H4 (cell line): ENCODE measurements around the gene JAZF1. TPM values are rescaled to one million over a fixed set of nuclear protein-coding genes. Genes with fewer than 3 reads are reported as not detected.

ENCODE experiments used
- DNase-seq: peaks from one replicate; pipeline ENCODE4 v3.0.0-alpha.2; 2015; ENCODE audit warnings: low spot score
- total RNA-seq: library from RNA; depleted of rRNA; stranded (reverse); fragments of >200 nt; shearing (Covaris generic); gene quantifications from 2 replicates; pipeline ENCODE4 v1.2.3, GENCODE V29; 2014

JAZF1 gene
- total RNA-seq, 1 experiment from 2014 or later: 20.6 TPM

DNA sequence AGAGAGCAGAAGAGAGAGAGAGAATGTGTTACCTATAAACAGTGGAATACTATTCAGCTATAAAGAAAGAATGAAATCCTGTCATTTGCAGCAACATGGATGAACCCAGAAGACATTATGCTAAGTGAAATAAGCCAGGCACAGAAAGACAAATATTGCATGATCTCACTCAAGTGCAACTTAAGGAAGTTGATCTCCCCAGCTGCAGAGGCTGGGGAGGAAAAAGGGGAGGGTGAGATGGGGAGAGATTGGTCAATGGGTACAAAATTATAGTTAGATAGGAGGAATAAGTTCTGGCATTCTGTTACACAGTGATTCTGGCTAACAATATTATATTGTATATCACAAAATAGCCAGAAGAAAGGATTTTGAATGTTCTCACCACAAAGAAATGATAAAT lies 11.2 kb upstream of the JAZF1 start:
- DNase-seq: no peak

DNA sequence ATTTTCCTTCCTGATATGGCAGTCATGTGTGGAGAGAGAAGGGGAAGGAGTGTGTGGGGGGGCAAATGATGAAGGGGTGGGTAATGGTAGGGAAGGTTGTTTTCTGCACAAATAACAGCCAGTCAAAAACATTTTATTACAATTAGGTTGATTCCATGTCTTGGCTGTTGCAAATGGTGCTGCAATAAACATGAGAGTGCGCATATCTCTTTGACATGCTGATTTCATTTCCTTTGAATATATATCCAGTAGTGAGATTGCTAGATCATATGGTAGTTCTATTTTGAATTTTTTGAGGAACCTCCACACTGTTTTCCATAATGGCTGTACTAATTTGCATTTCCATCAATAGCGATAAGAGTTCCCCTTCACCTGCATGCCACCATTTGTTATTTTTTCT lies 10.6 kb upstream of the JAZF1 start:
- no peak for DNase-seq

DNA sequence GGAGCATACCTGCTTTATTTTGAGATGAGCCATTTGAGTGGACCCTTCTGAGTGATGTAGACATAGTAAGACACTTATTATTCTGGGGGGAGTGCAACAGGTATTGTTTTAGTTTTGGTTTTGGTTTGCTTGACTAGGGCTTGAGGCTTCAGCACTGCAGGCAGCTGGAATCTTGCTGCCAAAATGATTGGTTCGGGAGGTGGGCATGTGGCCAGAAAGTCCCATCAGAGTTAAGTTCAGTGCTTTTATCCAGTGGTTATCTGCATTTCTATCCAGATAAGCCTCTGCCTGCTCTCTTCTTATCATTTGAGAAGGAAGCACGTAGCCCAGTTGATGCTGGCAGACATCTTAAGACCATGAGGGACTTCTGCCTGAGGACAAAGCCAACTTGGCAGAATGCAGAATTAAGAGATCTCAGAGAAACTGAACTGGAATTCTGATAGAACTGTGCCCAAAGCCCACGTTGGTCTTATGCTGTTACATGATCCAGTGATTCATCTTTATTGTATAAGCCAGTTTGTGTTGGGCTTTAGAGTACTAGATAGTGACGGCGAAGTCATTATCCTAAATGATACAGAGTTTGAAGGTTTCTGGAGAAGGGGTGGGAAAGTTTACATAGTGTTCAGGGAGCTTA lies 9.6 kb upstream of the JAZF1 start:
- no peak for DNase-seq

DNA sequence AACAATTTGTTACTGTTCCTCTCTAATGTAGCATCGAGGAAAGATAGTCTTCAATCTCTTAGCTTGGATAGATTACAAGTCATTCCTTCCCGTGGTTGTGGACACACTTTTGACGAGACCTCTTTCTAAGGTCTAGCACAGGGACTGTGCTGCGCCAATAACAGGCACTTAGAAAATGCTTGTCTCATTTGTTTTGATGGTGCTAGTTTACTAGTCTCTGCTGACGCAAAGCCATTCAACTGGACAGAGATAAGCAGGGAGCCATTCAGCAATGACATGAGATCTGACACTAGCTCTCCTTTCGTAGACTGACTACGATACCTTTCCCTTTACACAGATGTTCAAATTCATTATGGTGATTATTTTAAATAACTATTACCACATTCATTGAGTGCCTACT lies 6.4 kb upstream of the JAZF1 start:
- no peak for DNase-seq

DNA sequence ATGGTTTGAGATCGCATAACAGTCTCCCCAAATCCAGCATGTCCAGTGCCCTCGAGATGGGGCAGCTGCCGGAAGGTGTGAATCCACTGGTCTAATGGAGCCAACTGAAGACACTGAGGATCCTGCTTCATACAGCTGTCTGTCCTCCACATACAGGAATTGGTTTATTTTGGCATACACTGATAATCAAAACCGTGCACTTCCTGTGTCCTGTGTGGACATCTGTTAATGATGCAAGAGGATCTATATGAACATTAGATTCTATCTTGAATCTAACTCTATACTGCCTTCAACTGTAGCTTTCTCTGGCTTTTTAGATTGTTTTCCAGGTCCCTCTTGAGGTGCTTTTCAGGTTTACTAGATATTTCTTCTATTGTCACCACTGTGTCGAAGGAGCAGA lies 3.0 kb upstream of the JAZF1 start:
- DNase-seq: no peak

DNA sequence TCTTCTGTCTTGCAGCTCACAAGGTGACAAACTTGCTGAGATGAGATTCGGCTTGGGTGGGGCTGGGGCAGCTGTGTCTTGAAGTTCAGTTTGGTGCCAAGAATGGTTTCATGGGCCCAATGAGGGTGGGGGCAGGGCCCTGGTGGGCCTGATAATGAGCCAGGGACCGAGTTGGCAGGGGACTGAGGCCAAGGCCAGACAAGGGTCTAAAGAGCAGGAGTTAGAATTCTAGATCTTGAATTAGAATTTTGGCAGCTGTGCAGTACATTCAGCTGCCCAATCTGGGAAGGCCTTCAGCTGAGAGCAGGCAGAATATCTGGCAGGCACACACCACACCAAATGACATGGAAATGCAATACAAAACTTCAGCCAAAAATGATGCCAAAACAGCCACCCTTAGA lies 1.5 kb upstream of the JAZF1 start:
- no peak for DNase-seq

DNA sequence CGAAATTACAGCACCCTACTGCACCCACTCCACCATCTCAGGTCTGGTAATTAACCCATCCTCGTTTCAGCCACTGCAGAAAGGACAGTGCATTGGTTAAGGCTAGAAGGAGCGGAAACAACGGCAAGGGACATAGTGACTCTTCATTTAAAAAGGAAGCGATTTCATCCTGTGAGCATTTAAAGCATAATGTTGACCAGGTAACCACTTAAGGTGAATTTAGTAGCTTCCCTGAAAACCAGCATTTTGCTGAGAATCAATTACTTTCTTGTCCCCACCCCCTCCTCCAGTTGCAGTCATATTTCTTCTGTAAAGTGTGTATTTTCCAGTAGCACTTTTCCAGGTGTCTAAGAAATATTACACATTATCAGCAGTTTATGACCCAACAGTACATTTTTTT lies 821 bp upstream of the JAZF1 start:
- DNase-seq: no peak

DNA sequence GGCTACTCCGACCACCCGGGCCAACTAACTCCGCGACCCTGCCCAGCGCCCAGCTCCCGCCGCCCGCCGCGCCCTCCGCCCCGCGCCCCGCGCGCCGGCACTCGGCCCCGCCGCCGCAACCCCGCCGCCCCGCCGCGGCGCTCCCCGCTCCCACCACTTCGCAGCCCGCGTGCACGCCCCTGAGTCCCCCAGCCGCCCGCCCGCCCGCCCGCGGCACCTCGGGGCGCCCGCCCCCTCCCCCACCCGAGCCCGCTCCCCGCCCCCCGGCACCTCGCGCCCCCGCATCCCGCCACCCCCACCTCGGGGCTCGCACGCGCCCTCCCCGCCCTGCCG lies 598 bp downstream of the JAZF1 start:
- DNase-seq: no peak

DNA sequence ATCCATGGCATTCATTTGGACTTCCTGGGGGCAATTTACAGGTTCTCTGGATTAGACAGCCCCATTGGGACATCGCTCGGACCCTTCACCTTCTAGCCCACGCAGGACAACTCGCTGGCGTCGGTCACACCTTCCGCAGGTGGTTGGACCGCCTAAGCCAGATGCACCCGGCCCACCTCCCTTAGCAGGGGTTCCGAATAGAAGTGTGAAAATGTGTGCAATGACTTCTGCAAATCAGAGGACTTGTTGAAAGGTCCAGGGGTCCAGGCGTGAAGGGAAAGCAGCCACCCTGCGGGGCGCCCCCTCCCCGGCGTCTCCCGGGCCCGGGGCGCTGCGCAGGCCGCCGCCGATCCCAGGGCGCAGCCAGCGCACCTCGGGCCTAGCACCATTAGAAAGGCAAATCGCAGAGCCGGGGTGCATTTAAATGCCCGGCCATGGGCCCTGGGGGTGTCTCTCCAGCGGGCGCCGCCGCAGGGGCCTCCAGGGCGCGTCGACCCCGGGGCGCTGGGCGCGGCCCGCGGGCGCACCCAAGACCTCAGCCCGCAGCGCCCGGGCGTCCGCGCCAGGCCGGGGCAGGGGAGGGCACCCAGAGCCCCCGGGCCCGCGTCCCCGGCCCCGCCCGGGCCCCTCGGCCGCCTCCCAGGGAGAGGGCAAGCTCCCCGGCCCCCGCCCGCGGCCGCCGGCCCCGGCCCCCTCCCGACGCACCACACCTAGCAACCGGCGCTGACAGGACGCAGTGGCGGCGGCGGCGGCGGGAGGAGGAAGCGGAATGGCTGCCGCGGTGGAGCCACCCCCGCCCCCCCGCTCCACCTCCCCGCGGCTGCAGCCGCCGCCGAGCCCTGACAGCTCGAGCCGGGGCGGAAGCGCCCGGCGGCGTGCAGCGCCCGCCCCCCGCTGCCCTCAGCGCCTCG lies 1.2 kb downstream of the JAZF1 start:
- DNase-seq: peak; percentile 74

DNA sequence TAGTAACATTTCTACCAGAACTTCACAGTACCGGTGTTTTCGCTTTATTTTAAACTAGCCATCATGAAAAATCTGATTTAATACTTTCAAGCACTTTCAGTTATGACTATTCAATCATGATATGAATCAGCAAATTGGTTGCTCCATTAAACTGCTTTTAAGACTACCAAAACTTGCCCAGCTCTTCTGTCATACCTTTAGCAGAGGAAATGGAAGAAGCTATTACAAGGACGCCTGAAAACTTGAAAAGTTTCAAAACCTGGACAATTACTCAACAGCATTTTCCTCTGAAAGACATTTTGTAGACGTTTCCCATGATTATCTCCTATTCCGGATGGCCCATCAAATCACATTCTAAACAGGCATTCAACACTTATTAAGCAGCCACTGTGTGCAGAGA lies 2.0 kb downstream of the JAZF1 start:
- DNase-seq: no peak

DNA sequence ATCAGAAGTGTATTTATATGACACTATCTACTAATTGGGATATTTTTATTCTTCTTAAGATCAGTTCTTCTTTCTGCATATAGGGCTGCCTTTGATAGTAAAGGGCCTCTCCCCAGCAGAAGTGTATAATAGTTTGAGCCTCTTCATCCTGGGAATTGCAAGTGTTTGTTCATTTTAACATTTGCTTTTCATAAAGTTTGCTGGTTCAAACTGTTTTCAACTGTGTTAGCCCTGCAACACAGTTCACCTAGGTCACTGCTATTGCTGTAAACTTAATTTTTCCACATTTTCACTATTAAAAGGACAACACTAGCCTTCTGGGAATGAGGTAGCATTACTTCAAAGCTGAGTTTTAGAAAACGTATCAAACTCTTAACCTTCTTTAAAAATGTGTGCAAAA lies 2.8 kb downstream of the JAZF1 start:
- no peak for DNase-seq

DNA sequence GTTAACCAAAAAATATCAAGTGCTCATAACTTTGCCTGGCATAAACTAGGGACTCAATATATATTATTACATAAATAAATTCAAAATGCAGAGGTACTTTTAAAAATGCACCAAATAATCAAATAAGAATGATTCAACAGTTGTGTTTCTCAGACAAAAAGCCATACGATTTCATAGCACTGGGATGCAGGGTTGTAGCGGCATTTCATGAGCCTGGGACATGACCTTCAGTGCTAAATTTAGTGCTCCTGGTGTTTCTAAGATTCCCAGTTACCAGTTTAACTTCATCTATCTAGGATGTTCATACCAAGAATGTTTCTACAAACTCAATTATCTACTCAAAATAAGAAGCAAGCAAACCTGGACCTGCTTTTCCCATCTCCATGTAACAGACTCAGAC lies 4.0 kb downstream of the JAZF1 start:
- DNase-seq: no peak

DNA sequence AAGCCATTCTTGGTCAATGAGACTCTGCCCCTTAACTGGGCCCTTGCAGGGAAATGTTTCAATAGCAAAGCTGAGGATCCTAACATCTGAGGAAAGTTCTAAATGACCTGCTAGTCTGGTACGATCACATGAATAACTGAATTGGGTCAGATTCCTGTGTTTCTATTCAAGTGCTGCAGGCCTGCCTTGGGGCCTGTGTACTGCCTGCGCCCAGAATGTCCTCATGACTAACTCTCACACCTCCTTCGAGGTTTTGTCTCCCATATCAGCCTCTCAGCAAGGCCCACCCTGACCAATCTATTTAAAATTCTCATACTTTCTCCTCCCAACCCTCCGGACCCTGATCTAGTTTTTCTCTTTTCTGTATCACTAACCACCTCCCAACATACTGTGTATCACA lies 4.4 kb downstream of the JAZF1 start:
- no peak for DNase-seq

DNA sequence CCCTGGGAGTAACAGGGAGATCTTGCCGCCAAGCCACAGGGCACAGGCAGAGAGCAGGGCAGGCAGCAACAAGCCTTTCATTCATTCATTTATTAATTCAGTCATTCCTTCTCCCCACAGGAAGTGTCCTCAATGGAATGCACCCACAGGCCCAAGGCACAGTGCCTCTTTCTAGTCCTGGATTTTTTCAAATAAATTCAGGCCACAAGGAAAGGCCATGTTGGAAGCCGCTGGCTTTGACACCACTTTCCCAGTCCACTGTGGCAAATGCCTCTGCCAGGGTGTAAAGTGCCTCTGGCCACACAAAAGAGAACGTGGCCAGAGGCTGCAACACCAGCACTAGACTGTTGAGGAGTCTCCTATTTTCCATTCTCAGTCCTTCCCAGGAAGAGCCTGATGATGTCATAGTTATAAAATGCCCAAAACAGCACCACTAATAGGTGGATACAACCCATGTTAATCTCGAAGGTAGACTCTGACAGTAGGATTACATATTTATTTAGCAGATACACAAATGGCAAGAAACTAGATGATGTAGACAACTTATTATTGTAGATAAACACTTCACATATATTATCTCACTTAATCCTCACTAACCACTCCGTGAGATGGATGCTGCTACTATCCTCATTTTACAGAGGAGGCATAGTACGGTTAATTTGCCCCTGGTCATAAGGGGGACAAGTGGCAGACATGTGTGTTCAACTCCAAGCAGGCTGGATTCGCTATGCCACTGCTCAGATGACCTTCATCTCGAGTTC lies 5.5 kb downstream of the JAZF1 start:
- peak; percentile 42 for DNase-seq

DNA sequence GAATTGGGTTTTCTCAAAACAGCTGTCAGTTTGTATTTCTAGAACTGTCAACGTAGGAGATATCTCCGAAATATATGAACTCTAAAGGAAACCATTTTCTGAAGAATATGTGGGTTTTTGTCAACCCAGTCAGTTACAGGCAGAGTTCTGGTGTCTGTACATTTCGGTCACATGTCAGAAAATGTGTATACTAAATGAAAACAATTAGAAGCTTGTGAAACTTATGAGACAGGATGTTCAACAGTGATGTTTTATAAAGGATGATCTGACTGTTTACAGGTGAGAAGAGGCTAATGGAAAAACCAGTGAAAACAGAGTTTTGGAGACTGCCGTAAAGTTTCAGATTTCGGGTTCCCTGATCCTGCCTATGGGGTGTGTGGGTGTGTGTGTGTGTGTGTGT lies 6.2 kb downstream of the JAZF1 start:
- DNase-seq: no peak

DNA sequence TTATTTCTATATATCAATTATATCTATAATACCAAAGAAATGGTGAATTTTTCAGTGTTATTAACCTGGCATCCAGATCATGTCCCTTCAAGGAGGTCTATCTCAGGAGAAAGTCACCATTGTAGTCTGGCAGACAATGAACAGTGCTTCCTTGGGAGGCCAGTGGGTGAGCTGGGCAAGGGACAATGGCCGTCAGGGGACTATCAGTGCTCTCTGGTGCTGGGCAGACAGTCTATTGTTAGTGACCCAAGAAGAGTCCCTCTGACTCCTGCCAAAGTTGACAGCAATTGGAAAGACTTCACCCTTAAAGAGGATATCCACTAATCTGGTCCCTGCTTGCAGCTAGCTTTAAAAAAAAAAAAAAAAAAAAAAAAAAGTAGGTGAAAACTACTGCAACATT lies 7.1 kb downstream of the JAZF1 start:
- no peak for DNase-seq

DNA sequence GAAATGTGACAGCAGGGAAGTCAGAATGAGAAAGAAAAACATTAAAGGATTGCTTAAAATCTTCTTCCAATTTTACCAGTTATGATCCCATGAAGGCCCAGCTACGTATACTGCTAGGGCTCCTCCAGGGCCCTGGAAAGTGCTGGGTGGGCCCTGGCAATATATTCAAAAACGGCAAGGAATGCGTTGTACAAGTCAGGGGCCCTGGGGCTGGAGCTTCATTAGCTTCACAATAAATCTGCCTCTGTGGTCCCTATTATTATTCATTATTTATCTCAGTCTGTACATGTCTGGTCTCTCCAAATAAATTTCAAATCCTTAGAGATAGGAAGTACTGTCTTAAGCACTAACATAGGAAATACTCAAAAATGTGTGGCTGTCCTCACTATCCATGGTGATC lies 7.6 kb downstream of the JAZF1 start:
- no peak for DNase-seq

DNA sequence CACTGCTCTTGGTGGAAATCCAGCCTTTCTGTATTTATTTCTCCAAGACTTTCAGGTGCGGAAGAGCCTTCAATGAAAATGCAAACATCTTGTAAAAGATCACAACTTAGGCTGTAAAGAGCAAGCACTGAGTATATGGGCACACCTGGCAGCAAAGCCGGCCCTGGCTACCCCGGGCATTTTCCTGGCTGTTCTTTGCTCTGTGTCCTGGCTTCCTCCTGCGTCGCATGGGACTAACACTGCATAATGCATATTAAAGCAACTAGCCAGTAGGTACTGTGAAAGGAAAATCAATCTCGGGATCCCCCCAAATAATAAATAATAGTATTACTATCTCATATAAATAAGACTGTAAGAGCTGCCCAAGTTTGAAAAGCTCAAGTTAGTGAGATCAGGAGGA lies 9.9 kb downstream of the JAZF1 start:
- DNase-seq: no peak

DNA sequence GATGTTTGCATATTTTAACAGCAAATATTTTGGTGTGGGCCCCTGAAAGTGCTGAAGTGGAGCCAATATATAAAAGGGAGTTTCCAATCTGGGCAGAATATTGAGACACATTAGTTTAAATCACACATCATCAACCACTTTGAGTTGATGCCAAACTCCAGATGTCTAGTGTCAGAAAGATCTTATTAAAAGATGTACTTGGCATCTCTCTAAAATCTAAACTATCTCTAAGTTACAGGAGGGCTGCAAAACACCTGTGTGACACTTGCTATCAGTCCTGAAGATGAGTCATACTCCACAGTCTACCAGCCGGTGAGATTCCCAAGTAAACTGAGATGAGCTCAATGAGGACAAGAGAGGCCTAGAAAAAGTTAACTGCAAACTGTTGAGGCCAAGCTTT lies 11.4 kb downstream of the JAZF1 start:
- DNase-seq: no peak

DNA sequence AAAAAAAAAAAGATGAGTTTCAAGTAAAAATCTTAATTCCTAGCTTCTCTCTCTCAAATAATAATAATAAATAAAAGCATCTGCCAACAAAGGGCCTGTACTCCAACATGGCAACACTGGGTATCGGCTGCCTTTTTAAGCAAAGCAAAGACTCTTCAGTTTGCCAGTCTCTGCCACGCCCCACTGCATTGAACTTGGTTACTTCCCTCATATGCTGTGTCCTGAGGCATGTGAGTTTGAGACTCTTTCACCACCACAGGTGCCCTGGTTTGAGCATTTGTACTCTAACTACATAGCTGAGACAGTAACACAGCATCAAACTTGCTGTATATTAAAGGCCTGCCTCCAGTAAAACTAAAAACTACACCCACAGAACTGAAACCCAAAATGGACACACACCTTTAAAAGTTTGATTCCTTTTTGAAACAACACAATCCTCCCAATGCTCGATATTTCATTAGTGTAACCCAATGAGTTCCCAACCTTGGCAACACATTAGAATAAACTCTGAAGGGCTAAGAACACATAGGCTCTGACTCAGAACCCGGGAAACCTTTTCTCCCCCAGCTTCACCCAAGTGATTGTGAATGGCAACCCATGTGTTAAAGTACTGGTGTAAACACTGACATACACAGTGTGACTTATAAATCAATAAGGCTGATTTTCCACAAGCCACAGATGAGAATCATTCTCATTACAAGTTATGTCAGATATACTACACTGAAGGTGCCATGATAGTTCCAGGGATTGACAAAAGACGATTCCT lies 12.0 kb downstream of the JAZF1 start:
- DNase-seq: no peak

DNA sequence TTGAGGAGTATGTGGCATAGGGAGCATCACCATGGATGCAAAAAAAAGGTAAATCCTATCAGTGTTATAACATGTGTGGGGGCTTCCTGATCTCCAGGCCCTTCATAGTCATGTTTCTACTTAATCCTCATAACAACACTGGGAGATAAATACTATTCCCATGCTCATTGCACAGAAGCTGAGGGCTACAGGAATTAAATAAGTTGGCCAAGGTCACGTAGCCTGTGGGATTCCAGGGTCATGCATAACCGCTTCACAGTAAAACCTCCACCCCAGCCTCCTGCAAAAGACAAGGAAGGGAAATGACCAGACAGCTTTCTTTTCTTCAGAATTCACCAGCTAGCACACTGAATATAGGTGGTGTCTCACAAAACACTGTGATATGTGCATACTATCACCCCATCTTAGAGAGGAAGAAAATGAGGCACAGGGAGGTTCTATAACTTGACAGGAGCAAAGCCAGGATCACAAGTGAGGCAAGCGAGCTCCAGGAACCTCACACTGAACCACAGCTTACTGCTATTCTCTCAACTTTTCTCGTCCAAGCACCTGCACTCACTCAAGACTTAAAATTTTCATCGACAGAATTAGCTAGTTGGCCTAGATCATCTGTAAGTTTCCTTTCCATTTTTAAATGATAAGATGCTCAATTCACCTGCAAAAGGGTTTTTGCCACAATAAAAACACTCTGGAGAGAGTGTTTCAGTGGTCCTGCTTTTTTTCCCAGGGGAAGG lies 13.4 kb downstream of the JAZF1 start:
- no peak for DNase-seq
